ENCODE data around the gene RAB11FIP4. TPM values are rescaled to one million over a fixed set of nuclear protein-coding genes. Genes with fewer than 3 reads are reported as not detected.

RAB11FIP4 gene
- total and polyA plus RNA-seq, 2 donors from 2014 or later, result 10.0 to 32.5 TPM

GRCh38 chr17:31385428-31386285, 5.8 kb upstream of the RAB11FIP4 start:
- H3K4me3 ChIP-seq (ENCODE audit: low read length in 3 of 3), result no peak overlapping the region
- H3K9ac ChIP-seq (ENCODE audit: low read length in 3 of 3), result no peak overlapping the region
- no peaks in the 10 kb centered on the region for H3K36me3 ChIP-seq (ENCODE audit: control insufficient read depth in 2 of 3, insufficient read depth in 3 of 3, low read length in 3 of 3)
- H3K9me3 ChIP-seq (ENCODE audit: control insufficient read depth in 2 of 3, insufficient read depth in 1 of 3, low read length in 3 of 3), result no peaks in the 10 kb centered on the region
- no peak for TF ChIP-seq CTCF (IDR thresholded peaks at IDR 0.05; ENCODE audit: borderline replicate concordance, extremely low read depth, insufficient read depth)
- peaks cover 6% of the 10 kb centered on the region for H3K27me3 ChIP-seq (ENCODE audit: control insufficient read depth, insufficient read depth, low read length)
- FAIRE-seq (no peak), DNase-seq (no peak)
- intact Hi-C loops (cut with DNase I), result no loop called here
- H3K27ac ChIP-seq (ENCODE audit: low read depth in 2 of 2, low read length in 2 of 2), result no peak overlapping the region
- H3K4me1 ChIP-seq (ENCODE audit: control insufficient read depth in 2 of 3, insufficient read depth in 2 of 3, low read depth in 1 of 3, low read length in 3 of 3), result no peaks in the 10 kb centered on the region

DNA sequence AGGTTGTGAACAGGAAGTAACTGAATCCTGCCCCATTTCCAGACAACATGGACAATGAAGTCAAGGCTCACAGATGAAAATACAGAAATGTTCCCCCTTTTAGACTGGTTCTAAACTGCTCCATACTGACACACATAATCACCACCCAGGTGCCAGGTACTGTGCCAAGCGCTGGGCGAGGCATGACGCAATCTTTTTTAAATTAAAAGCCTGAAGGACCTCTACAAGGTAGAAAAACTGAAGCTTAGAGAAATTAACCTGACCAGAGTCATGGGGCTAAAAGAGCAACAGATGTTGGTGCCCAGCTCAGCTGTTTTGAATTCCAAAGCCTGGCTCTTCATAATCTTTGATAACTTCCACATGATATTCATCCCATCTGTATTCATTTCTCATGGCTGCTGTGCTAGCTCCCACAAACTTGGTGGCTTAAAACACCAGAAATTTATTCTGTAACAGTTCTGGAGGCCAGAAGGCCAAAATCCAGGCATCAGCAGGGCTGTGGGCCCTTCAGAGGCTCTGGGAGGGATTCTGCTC, 4.9 kb upstream of the RAB11FIP4 start:
- no peak for TF ChIP-seq CTCF (IDR thresholded peaks at IDR 0.05; ENCODE audit: borderline replicate concordance, extremely low read depth, insufficient read depth)
- H3K4me3 ChIP-seq (ENCODE audit: low read length in 3 of 3), result no peak overlapping the region

DNA sequence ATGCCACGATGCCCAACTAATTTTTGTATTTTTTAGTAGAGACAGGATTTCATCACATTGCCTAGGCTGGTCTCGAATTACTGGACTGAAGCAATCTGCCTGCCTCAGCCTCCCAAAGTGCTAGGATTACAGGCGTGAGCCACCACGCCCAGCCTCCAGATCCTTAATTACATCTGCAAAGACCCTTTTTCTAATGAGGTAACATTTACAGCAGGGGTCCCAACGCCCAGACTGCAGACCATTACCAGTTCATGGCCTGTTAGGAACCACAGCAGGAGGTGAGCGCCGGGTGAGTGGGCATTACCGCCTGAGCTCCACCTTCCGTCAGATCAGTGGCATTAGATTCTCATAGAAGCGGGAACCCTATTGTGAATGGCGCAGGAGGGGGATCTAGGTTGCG, 4.0 kb upstream of the RAB11FIP4 start:
- Histone ChIP-seq H3K27me3 (ENCODE audit: control insufficient read depth, insufficient read depth, low read length) (peaks cover 8% of the 10 kb centered on the region), H3K9ac (ENCODE audit: low read length in 3 of 3) (no peak overlapping the region), H3K9me3 (ENCODE audit: control insufficient read depth in 2 of 3, insufficient read depth in 1 of 3, low read length in 3 of 3) (no peaks in the 10 kb centered on the region), H3K27ac (ENCODE audit: low read depth in 2 of 2, low read length in 2 of 2) (no peak overlapping the region), H3K4me1 (ENCODE audit: control insufficient read depth in 2 of 3, insufficient read depth in 2 of 3, low read depth in 1 of 3, low read length in 3 of 3) (peaks cover 0 to 1% (median 0%) of the 10 kb centered on the region in 3 donors), H3K4me3 (ENCODE audit: low read length in 3 of 3) (no peak overlapping the region), H3K36me3 (ENCODE audit: control insufficient read depth in 2 of 3, insufficient read depth in 3 of 3, low read length in 3 of 3) (no peaks in the 10 kb centered on the region)
- intact Hi-C loops (cut with DNase I), result no loop called here
- DNase-seq (no peak), FAIRE-seq (no peak)
- TF ChIP-seq CTCF (IDR thresholded peaks at IDR 0.05; ENCODE audit: borderline replicate concordance, extremely low read depth, insufficient read depth), result no peak

More for the DNA sequence above, 4.9 kb upstream of the RAB11FIP4 start:
- H3K27ac ChIP-seq (ENCODE audit: low read depth in 2 of 2, low read length in 2 of 2), result no peak overlapping the region
- no peaks in the 10 kb centered on the region for H3K9me3 ChIP-seq (ENCODE audit: control insufficient read depth in 2 of 3, insufficient read depth in 1 of 3, low read length in 3 of 3)
- no peaks in the 10 kb centered on the region for H3K36me3 ChIP-seq (ENCODE audit: control insufficient read depth in 2 of 3, insufficient read depth in 3 of 3, low read length in 3 of 3)
- H3K27me3 ChIP-seq (ENCODE audit: control insufficient read depth, insufficient read depth, low read length), result peaks cover 6% of the 10 kb centered on the region
- intact Hi-C loops (cut with DNase I), result no loop called here
- DNase-seq (no peak), FAIRE-seq (no peak)
- H3K4me1 ChIP-seq (ENCODE audit: control insufficient read depth in 2 of 3, insufficient read depth in 2 of 3, low read depth in 1 of 3, low read length in 3 of 3), result no peaks in the 10 kb centered on the region
- no peak overlapping the region for H3K9ac ChIP-seq (ENCODE audit: low read length in 3 of 3)

All from kidney (tissue), 14 donors.